Retina (tissue), 1 donor: Measurements from ENCODE around the gene MT1A.
A peak's percentile ranks its signal among the peaks of the same experiment; 100 is the strongest.

ENCODE experiments used
- DNase-seq: peaks from one replicate; pipeline ENCODE4 v3.0.0-alpha.2; 2016

MT1A gene

GRCh38 chr16:56637814-56638750 lies at the start of gene MT1A:
MT1A (plus strand) TSS chr16:56638666; CDS start chr16:56638739, 73 bp downstream.
- peak; percentile 64 for DNase-seq

- DNase-seq: no peak
These were observed 49.7 kb upstream of the MT1A start for GRCh38 chr16:56588781-56589140.

GRCh38 chr16:56589141-56590039 lies 49.1 kb upstream of the MT1A start, which contains the start of gene MT3:
MT3 (plus strand) TSS chr16:56589528; CDS start chr16:56589591, 63 bp downstream.
- DNase-seq: peak; percentile 85

GRCh38 chr16:56591377-56592060 lies 46.9 kb upstream of the MT1A start:
- DNase-seq: no peak

DNA sequence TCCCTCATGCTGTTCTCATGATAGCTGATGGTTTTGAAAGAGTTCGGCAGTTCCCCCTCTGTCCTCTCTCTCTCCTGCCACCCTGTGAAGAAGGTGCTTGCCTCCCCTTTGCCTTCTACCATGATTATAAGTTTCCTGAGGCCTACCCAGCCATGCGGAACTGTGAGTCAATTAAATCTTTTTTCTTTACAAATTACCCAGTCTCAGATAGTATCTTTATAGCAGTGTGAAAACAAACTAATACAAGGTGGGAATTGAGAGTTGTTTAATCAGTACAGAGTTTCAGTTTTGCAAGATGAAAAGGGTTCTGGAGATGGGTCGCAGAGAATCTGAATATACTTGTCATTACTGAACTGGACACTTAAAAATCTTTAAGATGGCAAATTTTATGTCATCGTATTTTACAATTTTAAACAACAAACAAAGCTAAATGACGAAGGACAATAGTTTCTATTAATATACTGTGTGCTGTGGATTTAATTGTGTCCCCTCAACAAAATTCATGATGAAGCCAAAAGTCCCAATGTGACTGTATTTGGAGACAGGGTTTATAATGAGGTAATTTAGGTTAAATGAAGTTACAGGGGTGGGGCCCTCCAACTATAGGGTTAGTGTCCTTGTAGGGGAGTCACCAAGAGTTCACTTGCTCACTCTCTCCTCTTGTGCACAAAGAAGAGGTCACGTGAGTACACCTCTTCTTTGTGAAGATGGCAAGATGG lies 44.7 kb upstream of the MT1A start:
- DNase-seq: no peak

DNA sequence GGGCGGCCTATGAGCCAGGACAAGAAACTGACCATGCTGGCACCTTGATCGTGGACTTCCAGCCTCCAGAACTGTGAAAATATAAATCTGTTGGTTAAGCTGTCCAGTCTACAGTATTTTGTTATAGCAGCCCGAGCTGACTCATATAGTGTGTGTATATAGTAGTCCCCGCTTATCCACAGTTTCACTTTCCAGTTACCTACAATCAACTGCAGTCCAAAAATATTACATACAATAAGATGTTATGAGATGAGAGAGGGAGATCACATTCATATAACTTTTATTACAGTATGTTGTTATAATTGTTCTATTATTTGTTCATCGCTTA lies 44.2 kb upstream of the MT1A start:
- DNase-seq: no peak

DNA sequence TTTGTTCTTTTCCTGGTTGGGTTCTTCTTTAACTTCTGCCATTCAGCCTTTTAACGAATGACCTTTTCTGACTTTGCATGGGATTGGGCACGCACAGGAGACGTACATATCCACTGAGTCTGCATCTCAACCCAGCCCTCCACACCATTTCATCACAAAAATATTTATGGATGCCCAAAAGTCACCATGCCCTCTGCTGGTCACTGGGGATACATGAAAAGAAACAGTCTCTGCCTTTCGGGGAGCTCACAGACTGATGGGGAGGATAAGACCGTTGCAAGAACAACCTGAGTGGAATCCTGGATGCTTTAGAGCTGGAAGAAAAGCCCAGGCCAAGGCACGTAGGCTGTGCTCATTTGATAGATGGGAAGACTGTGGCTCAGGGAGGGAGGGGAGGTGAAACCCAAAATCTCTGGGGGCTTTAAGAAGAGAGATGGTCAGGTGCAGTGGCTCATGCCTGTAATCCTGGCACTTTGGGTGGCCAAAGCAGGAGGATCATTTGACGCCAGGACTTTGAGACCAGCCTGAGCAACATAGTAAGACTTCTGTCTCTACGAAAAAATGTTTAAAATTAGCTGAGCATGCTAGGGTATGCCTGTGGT lies 38.0 kb upstream of the MT1A start:
- no peak for DNase-seq

DNA sequence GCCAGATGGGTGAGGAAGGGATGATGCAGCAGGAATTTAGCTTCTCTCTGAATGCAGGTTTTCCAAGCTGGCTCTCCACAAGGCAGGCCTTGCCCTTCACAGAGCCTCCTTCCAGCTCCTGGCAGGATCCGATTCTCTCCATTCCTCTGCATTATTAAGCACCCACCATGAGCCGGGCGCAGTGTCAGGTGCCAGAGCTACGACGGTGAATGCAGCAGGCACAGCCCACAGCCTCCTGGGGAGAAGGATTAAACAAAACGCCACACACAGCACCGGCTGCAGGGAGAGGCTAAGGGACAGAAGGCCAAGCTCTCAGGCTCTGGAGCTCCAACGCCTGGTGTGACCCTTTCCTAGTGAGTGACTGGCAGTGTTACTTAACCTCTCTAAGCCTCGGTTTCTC lies 37.1 kb upstream of the MT1A start:
- no peak for DNase-seq

- DNase-seq: no peak
These were observed 34.9 kb upstream of the MT1A start for GRCh38 chr16:56603589-56603988.

GRCh38 chr16:56604966-56605365 lies 33.5 kb upstream of the MT1A start:
- DNase-seq: no peak

- DNase-seq: no peak
These were observed 33.0 kb upstream of the MT1A start for GRCh38 chr16:56605475-56605874.

DNA sequence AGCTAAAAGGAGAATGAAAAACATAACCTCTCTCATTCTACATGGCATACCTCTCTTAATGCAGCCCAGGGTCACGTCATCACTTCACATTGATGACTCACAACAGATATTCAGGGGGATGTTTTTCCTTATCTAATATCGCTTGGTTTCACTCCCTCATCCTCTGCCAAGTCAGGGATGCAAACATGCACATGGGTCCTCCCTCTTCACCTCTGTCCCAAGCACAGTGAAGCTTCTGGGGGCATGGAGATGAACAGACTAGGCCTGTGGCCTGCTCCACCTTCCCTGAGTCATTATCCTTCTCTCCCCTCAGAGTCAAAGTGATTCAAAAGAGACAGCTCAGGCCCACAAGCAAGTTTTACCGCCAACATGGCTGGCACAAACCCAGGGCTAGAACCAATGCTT lies 32.4 kb upstream of the MT1A start:
- no peak for DNase-seq

GRCh38 chr16:56606476-56607108 lies 31.9 kb upstream of the MT1A start:
- DNase-seq: no peak

- DNase-seq: no peak
These were observed 31.3 kb upstream of the MT1A start for GRCh38 chr16:56607109-56607618.

DNA sequence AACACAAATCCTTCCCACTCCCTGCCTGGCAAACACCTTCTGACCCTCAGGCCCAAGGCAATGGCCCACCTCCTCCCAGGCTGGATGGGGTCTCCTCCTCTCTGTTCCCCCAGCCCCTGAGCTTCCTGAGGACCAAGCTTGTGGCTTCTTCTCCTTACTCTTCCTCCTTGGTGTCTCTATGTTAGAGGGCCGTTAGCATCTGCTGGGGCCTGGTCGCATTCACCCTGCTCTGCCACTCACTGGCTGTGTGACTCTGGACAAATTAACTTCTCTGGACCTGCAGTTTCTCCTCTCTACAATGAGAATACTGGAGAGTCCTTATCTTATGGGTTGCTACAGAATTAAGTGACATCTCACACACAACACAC lies 30.8 kb upstream of the MT1A start:
- no peak for DNase-seq

DNA sequence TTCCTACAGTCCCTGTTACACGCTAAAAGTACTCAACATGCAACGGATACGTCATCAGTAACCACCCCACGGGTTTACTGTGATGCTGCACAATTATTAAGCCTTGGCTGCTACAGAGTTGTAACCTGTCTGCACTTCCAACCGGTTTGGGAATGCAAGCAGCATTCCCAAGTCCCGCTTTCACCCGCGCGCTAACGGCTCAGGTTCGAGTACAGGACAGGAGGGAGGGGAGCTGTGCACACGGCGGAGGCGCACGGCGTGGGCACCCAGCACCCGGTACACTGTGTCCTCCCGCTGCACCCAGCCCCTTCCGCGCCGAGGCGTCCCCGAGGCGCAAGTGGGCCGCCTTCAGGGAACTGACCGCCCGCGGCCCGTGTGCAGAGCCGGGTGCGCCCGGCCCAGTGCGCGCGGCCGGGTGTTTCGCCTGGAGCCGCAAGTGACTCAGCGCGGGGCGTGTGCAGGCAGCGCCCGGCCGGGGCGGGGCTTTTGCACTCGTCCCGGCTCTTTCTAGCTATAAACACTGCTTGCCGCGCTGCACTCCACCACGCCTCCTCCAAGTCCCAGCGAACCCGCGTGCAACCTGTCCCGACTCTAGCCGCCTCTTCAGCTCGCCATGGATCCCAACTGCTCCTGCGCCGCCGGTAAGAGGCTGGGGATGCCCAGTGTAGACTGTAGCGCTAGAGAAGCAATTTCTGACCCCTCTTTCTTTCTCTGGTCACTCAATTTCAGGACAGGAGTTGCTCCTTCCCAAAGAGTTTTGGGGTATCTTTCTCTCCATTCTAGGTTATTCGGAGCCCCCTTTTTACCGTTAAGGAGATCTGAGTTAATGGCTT lies 30.2 kb upstream of the MT1A start, which contains the start of gene MT2A:
TSS of gene MT2A (plus strand) at position 542 of the 833 bp plus-strand sequence. CDS start at position 614, 72 bp downstream.
- DNase-seq: peak; percentile 92

GRCh38 chr16:56608876-56609462 lies 29.5 kb upstream of the MT1A start:
- peak; percentile 51 for DNase-seq

DNA sequence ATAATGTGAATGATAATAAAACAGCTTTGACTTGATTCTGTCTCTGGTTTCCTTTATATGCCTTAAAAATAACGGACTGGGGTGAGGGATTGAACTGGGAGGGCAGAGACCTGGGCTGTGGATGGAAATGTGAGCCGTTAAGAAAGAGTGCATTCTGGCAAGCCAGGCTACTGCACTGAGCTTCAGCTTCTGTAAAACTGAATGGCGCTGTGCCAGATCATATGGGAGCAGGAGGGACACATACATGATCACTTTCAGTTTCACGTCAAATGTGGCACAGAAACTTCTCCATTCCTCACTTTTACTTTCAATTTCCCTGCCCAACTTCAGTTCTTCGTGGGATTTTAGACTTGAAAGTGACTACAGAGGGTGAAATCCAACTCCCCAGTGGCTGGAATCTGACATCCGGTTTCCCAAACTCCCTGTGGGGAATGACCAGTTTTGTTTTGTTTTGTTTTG lies 29.0 kb upstream of the MT1A start:
- DNase-seq: peak; percentile 53

- DNase-seq: peak; percentile 41
These were observed 28.4 kb upstream of the MT1A start for GRCh38 chr16:56610017-56610608.
